Spleen (tissue), 11 donors: Measurements from ENCODE around the gene MCM3AP. TPM values are rescaled to one million over a fixed set of nuclear protein-coding genes. Genes with fewer than 3 reads are reported as not detected.
A peak's percentile ranks its signal among the peaks of the same experiment; 100 is the strongest.

Experiments used
- DNase-seq: peaks from one replicate; pipeline ENCODE4 v3.0.0-alpha.2; 2020
- H3K27ac ChIP-seq, 8 donors: fragments of 200-600 bp; sonication (generic) in 7 of 8; 1 replicate in 4 of 8; 2 replicates in 4 of 8; pipeline versions ENCODE4 v1.5.0 to v1.8.0; 2016 to 2021; ENCODE audit warnings: inconsistent platforms in 4 of 8, mild to moderate bottlenecking in 4 of 8, moderate library complexity in 1 of 8
- H3K27me3 ChIP-seq, 7 donors: fragments of 200-600 bp; sonication (generic) in 6 of 7; replicated peaks in 1 of 7; 1 replicate in 4 of 7; 2 replicates in 3 of 7; pipeline versions ENCODE4 v1.5.0 to v1.8.0; 2016 to 2021; ENCODE audit warnings: inconsistent platforms in 3 of 7, mild to moderate bottlenecking in 1 of 7
- H3K36me3 ChIP-seq, 6 donors: fragments of 200-600 bp; sonication (generic) in 5 of 6; 1 replicate in 4 of 6; 2 replicates in 2 of 6; pipeline versions ENCODE4 v1.5.0 to v1.8.0; 2016 to 2021; ENCODE audit warnings: inconsistent platforms in 2 of 6
- H3K4me1 ChIP-seq, 6 donors: fragments of 200-600 bp; sonication (generic) in 5 of 6; 1 replicate in 3 of 6; 2 replicates in 3 of 6; pipeline versions ENCODE4 v1.5.0 to v1.8.0; 2016 to 2021; ENCODE audit warnings: inconsistent platforms in 3 of 6
- H3K4me3 ChIP-seq, 8 donors: fragments of 200-600 bp; sonication (generic) in 7 of 8; 1 replicate in 4 of 8; 2 replicates in 4 of 8; pipeline versions ENCODE4 v1.5.0 to v1.8.0; 2016 to 2021; ENCODE audit warnings: inconsistent platforms in 4 of 8, mild to moderate bottlenecking in 4 of 8, moderate library complexity in 2 of 8
- H3K9me3 ChIP-seq, 8 donors: fragments of 200-600 bp; sonication (generic) in 7 of 8; 1 replicate in 4 of 8; 2 replicates in 4 of 8; pipeline versions ENCODE4 v1.5.0 to v1.8.0; 2016 to 2021; ENCODE audit warnings: inconsistent platforms in 4 of 8
- CTCF ChIP-seq, 11 experiments: fragments of 200-600 bp in 7 of 11; fragments of 450-650 bp in 4 of 11; sonication (generic) in 4 of 11; IDR thresholded peaks in 8 of 11; conservative IDR thresholded peaks in 3 of 11; 1 replicate in 7 of 11; 2 replicates in 4 of 11; pipeline versions ENCODE4 v1.4.0 to v1.8.0; 2016 to 2021; ENCODE audit warnings: antibody characterized with exemption in 11 of 11, inconsistent platforms in 4 of 11, mild to moderate bottlenecking in 1 of 11
- POLR2A ChIP-seq, 3 donors: fragments of 450-650 bp; IDR thresholded peaks; one replicate each; pipeline ENCODE4 v1.5.1; 2017; ENCODE audit warnings: antibody characterized with exemption in 3 of 3, mild to moderate bottlenecking in 1 of 3
- POLR2AphosphoS5 ChIP-seq, 3 donors: sonication (generic); formaldehyde crosslinking; IDR thresholded peaks; one replicate each; pipeline ENCODE4 v1.5.1; 2017; ENCODE audit warnings: antibody characterized with exemption in 3 of 3
- WGBS, 5 donors: extraction: QIAGEN DNeasy Blood & Tissue Kit in 3 of 5; methylation state at CpG; one replicate each; pipeline versions ENCODE4 v1.1.5 to v1.1.7; 2013 to 2018; 5-methylcytosine and 5-hydroxymethylcytosine counted together
- intact Hi-C: fragments of 100-400 bp; cut with DNase I; formaldehyde crosslinking; loops from one replicate; pipeline ENCODE4 v1.15.0; 2023; ENCODE audit warnings: low total_unique reads
- polyA plus RNA-seq, 3 donors: library from polyadenylated mRNA; stranded (reverse); fragments of 200-250 nt; gene quantifications; one replicate each; pipeline ENCODE4 v1.2.1, GENCODE V29; 2013
- total RNA-seq, 7 donors: library from RNA; depleted of rRNA in 3 of 7; stranded (reverse); fragments of >200 nt in 3 of 7; fragmentation: NEBNext Ultra II Directional in 4 of 7; extraction: Animal tissue kit (Norgen Biotek cat#: 25700) in 4 of 7; gene quantifications; one replicate each; pipeline versions ENCODE4 v1.1.0 to v1.2.1, GENCODE V29; 2016 to 2021
- donor health status: healthy with polysubstance abuse.
- donor health status: DM: no; HTN: no; CAD: no; lungs with moderate emphysema.
- donor health status: DM: no; HTN: no; CAD: no.
- donor health status: Bipolar disorder and iron deficiency.
- donor health status: healthy.
- donor health status: DM: no; HTN: no; CAD: no.
- donor health status: DM: yes; HTN: yes; CAD: no.

The MCM3AP gene
- total and polyA plus RNA-seq, 10 donors: 35.2 to 144 (median 103) TPM

- TF ChIP-seq POLR2AphosphoS5 (IDR thresholded peaks at IDR 0.05) (no peak), CTCF (IDR thresholded peaks at IDR 0.05 in 8 of 11, conservative IDR thresholded peaks at IDR 0.05 in 3 of 11) (no peak), POLR2A (IDR thresholded peaks at IDR 0.05) (no peak)
- Histone ChIP-seq H3K27me3 (no peaks in the 10 kb centered on the region), H3K27ac (peak overlapping the region in 1 of 8 donors; percentile 35), H3K4me3 (no peak overlapping the region), H3K4me1 (peaks cover 0 to 15% (median 0%) of the 10 kb centered on the region in 6 donors), H3K9me3 (no peaks in the 10 kb centered on the region), H3K36me3 (peaks cover 0 to 58% (median 20%) of the 10 kb centered on the region in 6 donors)
- intact Hi-C loops: no loop called here
- WGBS, 5 donors: 92 to 99% (median 97%) methylated on average over 5 to 14 of the region's 14 CpGs
- DNase-seq: no peak
These were observed 95.4 kb downstream of the MCM3AP start for GRCh38 chr21:46189959-46190490.

- Histone ChIP-seq H3K36me3 (peaks cover 0 to 52% (median 14%) of the 10 kb centered on the region in 6 donors), H3K4me3 (no peak overlapping the region), H3K9me3 (no peaks in the 10 kb centered on the region), H3K27me3 (no peaks in the 10 kb centered on the region), H3K4me1 (peaks cover 0 to 20% (median 0%) of the 10 kb centered on the region in 6 donors), H3K27ac (peak overlapping the region in 2 of 8 donors; percentile 10 to 35)
- TF ChIP-seq CTCF (IDR thresholded peaks at IDR 0.05 in 8 of 11, conservative IDR thresholded peaks at IDR 0.05 in 3 of 11): no peak
- TF ChIP-seq POLR2AphosphoS5 (IDR thresholded peaks at IDR 0.05): no peak
- no peak for TF ChIP-seq POLR2A (IDR thresholded peaks at IDR 0.05)
- no peak for DNase-seq
- intact Hi-C loops: no loop called here
- 80 to 89% (median 85%) methylated on average over 9 of the region's 9 CpGs for WGBS, 5 donors
These were observed 96.0 kb downstream of the MCM3AP start for GRCh38 chr21:46189213-46189958.

- no peaks in the 10 kb centered on the region for H3K9me3 ChIP-seq
- peaks cover 0 to 43% (median 5%) of the 10 kb centered on the region in 6 donors for H3K36me3 ChIP-seq
- no peaks in the 10 kb centered on the region for H3K27me3 ChIP-seq
- WGBS, 5 donors: 62 to 72% (median 71%) methylated on average over 17 of the region's 17 CpGs
- no peak for TF ChIP-seq CTCF (IDR thresholded peaks at IDR 0.05 in 8 of 11, conservative IDR thresholded peaks at IDR 0.05 in 3 of 11)
- TF ChIP-seq POLR2A (IDR thresholded peaks at IDR 0.05): no peak
- TF ChIP-seq POLR2AphosphoS5 (IDR thresholded peaks at IDR 0.05): no peak
- DNase-seq: no peak
- intact Hi-C loops: no loop called here
- H3K4me3 ChIP-seq: no peak overlapping the region
- peak overlapping the region in 2 of 8 donors; percentile 10 to 35 for H3K27ac ChIP-seq
- H3K4me1 ChIP-seq: peaks cover 0 to 24% (median 2%) of the 10 kb centered on the region in 6 donors
These were observed 96.9 kb downstream of the MCM3AP start for GRCh38 chr21:46188226-46189212.
